Ascending aorta (tissue), 2 donors: ENCODE results near the gene MAP3K7CL. TPM values are rescaled to one million over a fixed set of nuclear protein-coding genes. Genes with fewer than 3 reads are reported as not detected.

Experiments
- DNase-seq, 2 donors: peaks; one replicate each; pipeline ENCODE4 v3.0.0-alpha.2; 2019; ENCODE audit warnings: low spot score in 2 of 2
- H3K27ac ChIP-seq, 2 donors: fragments of 200-600 bp; sonication (generic); one replicate each; pipeline ENCODE4 v1.5.1; 2016 to 2017; ENCODE audit warnings: mild to moderate bottlenecking in 1 of 2
- H3K27me3 ChIP-seq: fragments of 200-600 bp; sonication (generic); one replicate; pipeline ENCODE4 v1.5.1; 2017
- H3K36me3 ChIP-seq, 2 donors: fragments of 200-600 bp; sonication (generic); one replicate each; pipeline ENCODE4 v1.5.1; 2016
- H3K4me1 ChIP-seq, 2 donors: fragments of 200-600 bp; sonication (generic); one replicate each; pipeline ENCODE4 v1.5.1; 2016 to 2017; ENCODE audit warnings: mild to moderate bottlenecking in 1 of 2
- H3K4me3 ChIP-seq, 2 donors: fragments of 200-600 bp; sonication (generic); one replicate each; pipeline ENCODE4 v1.5.1; 2016 to 2017; ENCODE audit warnings: mild to moderate bottlenecking in 1 of 2
- H3K9me3 ChIP-seq, 2 donors: fragments of 200-600 bp; sonication (generic); one replicate each; pipeline ENCODE4 v1.5.1; 2016
- intact Hi-C: fragments of 100-400 bp; cut with DNase I; formaldehyde crosslinking; loops from one replicate; pipeline ENCODE4 v1.15.1; 2023
- total RNA-seq: library from RNA; depleted of rRNA; stranded (reverse); fragments of >200 nt; gene quantifications from one replicate; pipeline ENCODE4 v1.1.0, GENCODE V29; 2016
- TF ChIP-seq, protein P1 (sequence below), 3 experiments: fragments of 200-600 bp in 2 of 3; fragments of 450-650 bp in 1 of 3; sonication (generic) in 2 of 3; IDR thresholded peaks; one replicate each; pipeline ENCODE4 v1.5.1; 2016 to 2019; ENCODE audit warnings: antibody characterized with exemption in 3 of 3, mild to moderate bottlenecking in 1 of 3, moderate library complexity in 1 of 3

The MAP3K7CL gene
- total RNA-seq, 1 donor from 2014 or later: 6.9 TPM

DNA sequence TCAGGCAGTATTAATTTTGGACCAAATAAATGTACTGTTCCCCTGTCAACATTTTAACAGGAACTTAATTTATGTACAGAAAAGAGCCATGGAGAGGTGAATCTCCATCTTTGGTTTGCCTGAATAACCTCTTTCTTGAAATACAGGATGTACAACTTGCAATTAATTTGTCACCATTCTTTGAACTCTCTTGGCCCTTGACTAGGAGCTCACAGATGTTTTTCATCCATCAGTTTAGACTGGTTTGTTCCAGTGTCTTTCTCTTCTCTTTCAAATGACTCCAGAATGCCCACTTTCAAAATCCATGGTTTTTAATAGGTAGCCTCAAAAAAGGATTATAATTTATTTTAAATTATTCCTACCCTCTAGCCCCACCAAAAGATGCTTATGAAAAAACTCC lies 5.0 kb downstream of the MAP3K7CL start:
- Histone ChIP-seq H3K4me3 (no peak overlapping the region), H3K27ac (no peak overlapping the region), H3K36me3 (no peaks in the 10 kb centered on the region), H3K4me1 (peaks cover 0 to 7% of the 10 kb centered on the region in 2 donors), H3K27me3 (no peaks in the 10 kb centered on the region), H3K9me3 (no peaks in the 10 kb centered on the region)
- no peak for DNase-seq
- TF ChIP-seq, protein P1, sequence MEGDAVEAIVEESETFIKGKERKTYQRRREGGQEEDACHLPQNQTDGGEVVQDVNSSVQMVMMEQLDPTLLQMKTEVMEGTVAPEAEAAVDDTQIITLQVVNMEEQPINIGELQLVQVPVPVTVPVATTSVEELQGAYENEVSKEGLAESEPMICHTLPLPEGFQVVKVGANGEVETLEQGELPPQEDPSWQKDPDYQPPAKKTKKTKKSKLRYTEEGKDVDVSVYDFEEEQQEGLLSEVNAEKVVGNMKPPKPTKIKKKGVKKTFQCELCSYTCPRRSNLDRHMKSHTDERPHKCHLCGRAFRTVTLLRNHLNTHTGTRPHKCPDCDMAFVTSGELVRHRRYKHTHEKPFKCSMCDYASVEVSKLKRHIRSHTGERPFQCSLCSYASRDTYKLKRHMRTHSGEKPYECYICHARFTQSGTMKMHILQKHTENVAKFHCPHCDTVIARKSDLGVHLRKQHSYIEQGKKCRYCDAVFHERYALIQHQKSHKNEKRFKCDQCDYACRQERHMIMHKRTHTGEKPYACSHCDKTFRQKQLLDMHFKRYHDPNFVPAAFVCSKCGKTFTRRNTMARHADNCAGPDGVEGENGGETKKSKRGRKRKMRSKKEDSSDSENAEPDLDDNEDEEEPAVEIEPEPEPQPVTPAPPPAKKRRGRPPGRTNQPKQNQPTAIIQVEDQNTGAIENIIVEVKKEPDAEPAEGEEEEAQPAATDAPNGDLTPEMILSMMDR (IDR thresholded peaks at IDR 0.05): no peak
- intact Hi-C loops: no loop called here

GRCh38 chr21:29136033-29136432 lies 5.6 kb downstream of the MAP3K7CL start:
- no peak overlapping the region for H3K27ac ChIP-seq
- no peaks in the 10 kb centered on the region for H3K36me3 ChIP-seq
- intact Hi-C loops: no loop called here
- no peaks in the 10 kb centered on the region for H3K9me3 ChIP-seq
- peaks cover 0 to 2% of the 10 kb centered on the region in 2 donors for H3K4me1 ChIP-seq
- no peaks in the 10 kb centered on the region for H3K27me3 ChIP-seq
- DNase-seq: no peak
- no peak overlapping the region for H3K4me3 ChIP-seq
- TF ChIP-seq, protein P1 (IDR thresholded peaks at IDR 0.05): no peak

GRCh38 chr21:29144736-29145353 lies 14.4 kb downstream of the MAP3K7CL start:
- no peaks in the 10 kb centered on the region for H3K9me3 ChIP-seq
- no peaks in the 10 kb centered on the region for H3K27me3 ChIP-seq
- TF ChIP-seq, protein P1 (IDR thresholded peaks at IDR 0.05): no peak
- intact Hi-C loops: loop anchor here (1.0 kb wide), 1 partner anchor 17 kb away; no protein-coding TSS in a partner anchor
- peak overlapping the region in 1 of 2 donors; percentile 6 for H3K4me3 ChIP-seq
- no peaks in the 10 kb centered on the region for H3K36me3 ChIP-seq
- H3K4me1 ChIP-seq: peaks cover 0 to 25% of the 10 kb centered on the region in 2 donors
- peak overlapping the region; percentile 69 to 78 for H3K27ac ChIP-seq
- no peak for DNase-seq

DNA sequence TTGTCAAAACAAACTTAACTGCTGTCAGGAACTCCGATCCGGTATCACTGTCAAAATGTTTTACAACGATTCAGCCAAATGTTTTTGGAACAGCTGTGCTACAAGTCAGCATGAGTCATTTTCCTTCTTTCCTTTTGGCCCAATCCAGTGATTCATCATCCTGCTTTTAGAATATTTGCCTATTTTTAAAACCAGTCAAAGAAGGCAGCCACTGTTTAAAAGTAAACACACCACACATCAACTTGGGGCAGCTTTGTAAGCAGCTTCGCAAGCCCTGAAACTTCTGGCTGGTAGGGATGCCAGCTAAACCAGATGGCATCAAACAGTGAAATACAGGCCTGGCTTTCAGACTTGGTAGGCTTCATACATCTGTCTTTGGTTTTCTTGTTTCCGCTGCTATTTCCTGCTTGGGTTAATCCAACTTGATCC lies 14.9 kb downstream of the MAP3K7CL start:
- H3K4me3 ChIP-seq: no peak overlapping the region
- peaks cover 0 to 25% of the 10 kb centered on the region in 2 donors for H3K4me1 ChIP-seq
- intact Hi-C loops: loop anchor here (1.0 kb wide), 1 partner anchor 17 kb away; no protein-coding TSS in a partner anchor
- H3K36me3 ChIP-seq: no peaks in the 10 kb centered on the region
- no peaks in the 10 kb centered on the region for H3K27me3 ChIP-seq
- H3K9me3 ChIP-seq: no peaks in the 10 kb centered on the region
- peak overlapping the region; percentile 69 to 78 for H3K27ac ChIP-seq
- TF ChIP-seq, protein P1 (IDR thresholded peaks at IDR 0.05): no peak
- DNase-seq: peak in 1 of 2 donors; percentile 83

DNA sequence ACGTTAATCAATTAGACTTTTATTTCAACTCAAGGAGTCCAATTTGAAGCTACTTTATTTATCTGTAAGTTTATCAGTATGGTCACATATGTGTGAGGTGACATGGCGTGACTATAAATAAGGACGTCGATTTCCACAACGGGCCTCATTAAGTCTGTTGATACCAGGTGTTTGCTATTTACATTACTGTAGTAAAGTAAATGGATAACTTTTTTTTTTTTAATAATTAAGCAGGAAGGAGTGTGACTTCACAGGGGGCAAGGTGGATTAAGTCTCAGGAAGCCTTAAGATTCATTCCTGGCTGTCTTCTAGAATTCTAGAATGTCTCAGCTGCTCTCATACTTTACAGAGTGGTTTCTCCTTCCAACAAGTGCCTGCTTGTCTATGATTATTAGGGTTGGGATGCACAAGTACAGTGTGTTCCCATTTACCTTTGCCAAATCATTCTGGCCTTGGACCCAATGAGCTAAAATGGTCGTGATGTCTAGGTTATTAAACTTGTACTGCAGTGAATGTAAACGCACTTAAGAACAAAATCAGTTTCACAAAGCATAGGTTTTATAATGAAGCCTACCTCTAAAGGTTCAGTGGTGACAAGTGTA lies 15.5 kb downstream of the MAP3K7CL start:
- Histone ChIP-seq H3K4me3 (no peak overlapping the region), H3K27me3 (no peaks in the 10 kb centered on the region), H3K4me1 (peaks cover 0 to 25% of the 10 kb centered on the region in 2 donors), H3K36me3 (no peaks in the 10 kb centered on the region), H3K9me3 (no peaks in the 10 kb centered on the region), H3K27ac (peak overlapping the region; percentile 69 to 78)
- intact Hi-C loops: loop anchor here (1.0 kb wide), 1 partner anchor 16 kb away; no protein-coding TSS in a partner anchor
- TF ChIP-seq, protein P1 (IDR thresholded peaks at IDR 0.05): no peak
- DNase-seq: no peak
